ENCODE data around the gene SUSD6. TPM values are rescaled to one million over a fixed set of nuclear protein-coding genes. Genes with fewer than 3 reads are reported as not detected.
A peak's percentile ranks its signal among the peaks of the same experiment; 100 is the strongest.

Gene SUSD6
- total and polyA plus RNA-seq, 2 donors (not counting 1 experiment from before 2014, with no cell fraction given), result 62.3 to 97.8 TPM

GRCh38 chr14:69636718-69637480 is 25.5 kb downstream of the SUSD6 start:
- Histone ChIP-seq H3K4me3 (ENCODE audit: control extremely low read depth in 1 of 5, extremely low read depth in 1 of 5, insufficient read depth in 1 of 5, low read depth in 2 of 5, low read length in 4 of 5) (no peak overlapping the region), H3K4me2 (replicated peaks; ENCODE audit: low read depth, low read length, poor library complexity, severe bottlenecking) (peak overlapping the region; percentile 68), H3K27ac (ENCODE audit: low read length in 2 of 2) (peak overlapping the region; percentile 72 to 78), H4K20me1 (ENCODE audit: control insufficient read depth, insufficient read depth, low read length, poor library complexity, severe bottlenecking) (peaks cover 88% of the 10 kb centered on the region), H3K9ac (ENCODE audit: low read length) (peak overlapping the region; percentile 27), H3K4me1 (ENCODE audit: control insufficient read depth in 2 of 2, insufficient read depth in 2 of 2, low read length in 2 of 2) (peaks cover 82 to 84% of the 10 kb centered on the region in 2 donors), H3K79me2 (ENCODE audit: control insufficient read depth, insufficient read depth, low read length) (peaks cover 99% of the 10 kb centered on the region), H3K27me3 (replicated peaks in 1 of 4; ENCODE audit: control extremely low read depth in 1 of 4, control insufficient read depth in 3 of 4, insufficient read depth in 4 of 4, low read length in 3 of 4) (no peaks in the 10 kb centered on the region), H3K9me3 (ENCODE audit: control extremely low read depth in 1 of 3, control insufficient read depth in 2 of 3, insufficient read depth in 1 of 3, low read length in 2 of 3) (peaks cover 1 to 12% (median 7%) of the 10 kb centered on the region in 3 donors), H3K36me3 (replicated peaks in 1 of 2; ENCODE audit: control extremely low read depth in 1 of 2, control insufficient read depth in 1 of 2, extremely low read depth in 1 of 2, insufficient read depth in 2 of 2, low read length in 1 of 2) (peaks cover 0 to 7% of the 10 kb centered on the region in 2 experiments), H2AFZ (ENCODE audit: insufficient read depth, low read depth, low read length, poor library complexity, severe bottlenecking) (no peak overlapping the region)
- Mint-ChIP-seq H3K4me1 (peaks cover 88% of the 10 kb centered on the region), H3K4me3 (peak overlapping the region; percentile 84), H3K27ac (peak overlapping the region; percentile 96), H3K9me3 (ENCODE audit: insufficient read depth) (peaks cover 1% of the 10 kb centered on the region), H3K27me3 (no peaks in the 10 kb centered on the region)
- ATAC-seq (ENCODE audit: low read depth) (no peak), DNase-seq (no peak)
- WGBS (ENCODE audit: insufficient coverage), result 86% methylated on average over 5 of the region's 7 CpGs
- no peak for TF ChIP-seq CTCF (IDR thresholded peaks at IDR 0.05)
- no peak for TF ChIP-seq EZH2 (IDR thresholded peaks at IDR 0.05; ENCODE audit: borderline replicate concordance, insufficient read depth, low read depth, low read length, poor library complexity, severe bottlenecking)
- POLR2A ChIA-PET, result interaction anchor here (0.6 kb wide), 1 partner anchor 32 kb away, joined by 4 read pairs; no protein-coding TSS in a partner anchor
- CTCF ChIA-PET, result interaction anchor here (0.6 to 2.2 kb wide), 8 partner anchors 9 to 348 kb away, joined by 3 to 7 read pairs (median 4); partner anchors contain the start of gene SUSD6
- intact Hi-C loops (cut with micrococcal nuclease), result loop anchor here (5.0 kb wide), 1 partner anchor 35 kb away; no protein-coding TSS in a partner anchor

All from B cell (primary cell).